ENCODE data around the gene TRAF7.

Gene TRAF7

DNA sequence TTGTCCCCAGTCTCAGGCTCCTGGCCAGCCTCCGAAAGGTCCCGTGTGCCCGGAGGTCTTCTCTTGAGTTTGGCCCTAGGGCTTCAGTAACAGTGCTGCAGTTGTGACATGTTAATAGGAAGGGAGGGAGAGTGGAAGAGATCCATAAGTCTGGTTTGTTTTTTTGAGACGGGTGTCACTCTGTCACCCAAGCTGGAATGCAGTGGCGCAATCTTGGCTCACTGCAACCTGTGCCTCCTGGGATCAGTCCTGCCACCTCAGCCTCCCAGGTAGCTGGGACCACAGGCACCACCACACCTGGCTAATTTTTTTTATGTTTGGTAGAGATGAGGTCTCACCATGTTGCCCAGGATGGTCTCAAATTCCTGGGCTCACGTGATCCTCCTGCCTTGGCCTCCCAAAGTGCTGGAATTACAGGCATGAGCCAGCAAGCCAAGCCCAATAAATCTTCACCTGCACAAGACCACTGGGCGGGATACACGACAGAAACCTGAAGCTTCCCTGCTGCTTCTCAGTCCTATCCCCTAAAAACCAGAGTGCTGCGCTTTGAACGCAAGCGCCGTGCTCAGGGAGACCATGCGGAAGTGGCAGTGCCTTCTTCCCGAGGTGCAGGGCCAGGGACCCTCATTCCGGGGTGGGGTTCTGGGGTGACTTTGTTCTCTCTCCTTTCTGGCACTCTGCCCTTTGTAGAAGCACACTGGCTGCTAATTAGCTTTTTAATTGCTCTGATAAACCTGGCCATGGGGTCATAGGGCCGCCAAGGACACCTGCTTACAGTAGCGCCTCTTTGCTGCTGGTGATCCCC lies 10.9 kb downstream of the TRAF7 start:
- no peak for DNase-seq

GRCh38 chr16:2167068-2167638 lies 11.6 kb downstream of the TRAF7 start:
- no peak for DNase-seq

DNA sequence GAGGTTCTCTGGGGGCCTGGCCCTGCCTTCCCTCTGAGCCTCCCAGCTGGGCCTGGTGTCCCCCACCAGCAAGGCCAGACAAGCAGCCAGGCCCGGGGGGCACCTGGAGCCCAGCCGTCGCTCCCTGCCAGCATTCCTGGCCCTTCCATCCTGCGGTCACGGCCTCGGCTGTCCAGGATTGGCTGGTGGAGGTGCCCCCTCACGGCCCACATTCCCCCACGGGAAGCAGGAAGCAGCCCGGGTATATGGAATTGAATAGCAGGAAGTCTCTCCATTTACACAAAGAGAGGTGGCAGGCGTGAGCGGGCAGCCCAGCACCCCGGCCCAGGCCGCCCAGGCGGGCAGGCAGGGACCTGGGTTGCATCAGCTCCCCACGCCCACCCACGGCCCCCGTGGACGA lies 14.5 kb downstream of the TRAF7 start:
- DNase-seq: no peak

GRCh38 chr16:2170587-2171435 lies 15.2 kb downstream of the TRAF7 start:
- no peak for DNase-seq

DNA sequence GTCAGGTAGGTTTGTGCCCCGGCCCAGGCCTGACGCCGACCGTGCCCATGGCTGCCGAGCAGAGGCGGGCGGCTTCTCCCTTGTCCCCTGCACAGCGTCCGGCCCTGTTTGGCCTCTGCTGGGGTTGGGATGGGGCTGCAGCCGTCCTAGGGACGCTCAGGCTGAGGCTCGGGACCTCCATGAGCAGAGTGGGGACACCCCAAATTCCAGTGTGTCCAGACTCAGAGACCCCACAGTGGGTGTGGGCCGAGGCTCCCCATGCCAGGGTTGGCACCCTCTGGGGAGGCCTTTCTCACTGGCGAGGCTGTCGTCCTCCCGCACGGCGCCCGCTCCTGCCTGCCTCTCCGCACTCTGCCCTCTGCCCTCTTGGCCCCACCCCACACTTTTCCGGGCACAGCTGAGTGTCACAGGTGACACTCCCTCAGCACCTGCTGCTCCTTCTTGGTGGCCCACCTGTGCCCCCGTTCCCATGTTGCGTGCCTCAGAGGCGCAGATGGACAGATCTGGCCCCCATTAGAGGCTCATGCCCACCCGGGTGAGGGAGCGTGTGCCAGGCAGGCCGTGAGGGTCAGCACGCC lies 16.1 kb downstream of the TRAF7 start:
- no peak for DNase-seq

GRCh38 chr16:2172688-2173335 lies 17.2 kb downstream of the TRAF7 start:
- DNase-seq: no peak

DNA sequence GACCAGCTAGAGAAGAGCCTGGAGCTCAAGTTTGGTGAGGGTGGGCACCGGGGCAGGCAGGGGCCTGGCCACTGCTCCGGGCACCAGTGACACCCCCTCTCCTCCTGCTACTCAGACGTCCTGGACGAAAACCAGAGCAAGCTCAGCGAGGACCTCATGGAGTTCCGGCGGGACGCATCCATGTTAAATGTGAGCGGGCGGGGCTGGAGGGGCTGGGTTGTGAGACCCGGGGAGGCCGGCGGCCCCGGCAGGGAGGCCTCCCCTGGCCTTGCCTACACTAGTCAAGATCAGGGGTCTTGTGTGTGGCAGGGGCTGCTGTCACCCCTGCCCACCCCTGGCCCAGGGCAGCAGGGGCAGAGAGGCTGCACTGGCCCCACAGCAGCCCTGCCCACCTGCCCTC lies 17.8 kb downstream of the TRAF7 start:
- DNase-seq: no peak

- no peak for DNase-seq
These were observed 18.3 kb downstream of the TRAF7 start for GRCh38 chr16:2173916-2174315.

DNA sequence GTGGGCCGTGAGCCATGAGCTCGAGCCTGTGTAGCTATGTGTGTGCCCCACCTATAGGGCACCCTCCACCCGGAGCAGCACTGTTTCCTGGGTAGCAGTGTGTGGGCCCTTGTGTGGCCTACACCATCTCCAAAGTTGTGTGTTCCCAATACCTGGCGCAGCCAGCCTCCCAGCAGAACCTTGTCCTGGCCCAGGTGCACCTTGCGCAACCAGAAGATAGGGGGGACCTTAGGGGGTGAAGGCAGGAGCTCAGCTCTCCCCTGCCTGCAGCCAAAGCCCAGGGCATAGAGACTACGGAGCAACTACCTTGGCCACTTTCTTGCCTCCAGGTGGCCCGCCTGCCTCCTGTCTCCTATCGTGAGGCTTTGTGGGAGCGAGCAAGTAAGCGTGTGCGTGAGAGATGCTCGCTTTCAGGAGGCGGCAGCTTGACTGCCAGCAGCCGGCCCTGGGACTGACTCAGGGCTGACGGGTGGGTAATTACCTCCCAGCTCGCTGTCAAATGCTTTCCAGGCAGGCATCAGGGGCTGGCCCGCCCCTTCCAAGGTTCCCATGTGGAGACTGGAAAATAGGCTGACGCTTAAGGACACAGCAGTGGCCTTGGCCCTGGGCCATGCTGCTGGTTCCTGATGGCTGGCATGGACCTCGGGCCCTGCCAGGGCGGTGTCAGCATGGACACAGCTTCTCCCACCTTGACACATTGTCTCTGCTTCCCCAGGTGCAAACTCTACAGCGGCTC lies 19.0 kb downstream of the TRAF7 start:
- no peak for DNase-seq

- no peak for DNase-seq
These were observed 19.9 kb downstream of the TRAF7 start for GRCh38 chr16:2175454-2175853.

GRCh38 chr16:2176047-2176446 lies 20.5 kb downstream of the TRAF7 start:
- DNase-seq: no peak

- no peak for DNase-seq
These were observed 21.5 kb downstream of the TRAF7 start for GRCh38 chr16:2177101-2177500.

GRCh38 chr16:2177561-2177960 lies 22.0 kb downstream of the TRAF7 start:
- DNase-seq: no peak

GRCh38 chr16:2178321-2179106 lies 22.9 kb downstream of the TRAF7 start:
- DNase-seq: peak; percentile 26

- no peak for DNase-seq
These were observed 23.5 kb downstream of the TRAF7 start for GRCh38 chr16:2179107-2179501.

DNA sequence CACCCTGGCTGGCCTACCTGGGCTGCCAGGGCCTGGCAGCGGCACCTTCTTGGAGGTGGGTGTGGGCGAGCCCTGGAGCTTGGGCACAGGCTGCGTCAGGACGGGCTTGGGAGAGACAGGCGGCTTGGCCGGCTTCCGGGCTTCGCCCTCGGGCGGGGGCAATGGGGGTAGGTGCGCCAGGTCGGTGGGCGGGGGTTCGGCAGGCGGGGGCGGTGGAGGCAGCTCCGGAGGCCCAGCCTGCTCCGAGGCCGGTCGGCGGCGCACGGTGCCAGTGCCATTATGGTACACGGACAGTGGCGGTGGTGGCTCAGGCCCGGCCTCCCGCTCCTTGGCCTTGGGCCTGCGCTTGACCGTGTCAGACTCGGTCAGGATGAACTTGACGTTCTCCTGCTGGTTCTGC lies 24.0 kb downstream of the TRAF7 start:
- DNase-seq: no peak

DNA sequence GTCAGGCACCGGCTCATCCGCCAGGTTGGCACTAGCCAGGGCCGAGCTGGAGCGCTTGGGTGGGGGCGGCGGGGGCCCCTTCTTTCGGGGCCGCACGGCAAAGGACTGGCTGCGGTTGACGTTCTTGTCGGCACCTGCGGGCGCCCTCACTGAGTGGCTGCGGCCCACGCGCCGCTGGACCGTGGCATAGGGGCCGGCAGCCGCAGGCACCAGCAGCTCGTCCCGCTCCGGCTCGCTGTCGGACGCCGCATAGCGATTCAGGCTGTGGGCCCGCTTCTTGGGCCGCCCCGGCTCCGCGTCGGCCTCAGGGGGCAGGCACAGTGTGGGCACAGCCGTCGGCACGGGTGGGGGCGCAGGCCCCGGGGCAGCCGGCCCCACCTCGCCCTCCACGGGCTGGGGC lies 24.9 kb downstream of the TRAF7 start:
- DNase-seq: no peak

DNA sequence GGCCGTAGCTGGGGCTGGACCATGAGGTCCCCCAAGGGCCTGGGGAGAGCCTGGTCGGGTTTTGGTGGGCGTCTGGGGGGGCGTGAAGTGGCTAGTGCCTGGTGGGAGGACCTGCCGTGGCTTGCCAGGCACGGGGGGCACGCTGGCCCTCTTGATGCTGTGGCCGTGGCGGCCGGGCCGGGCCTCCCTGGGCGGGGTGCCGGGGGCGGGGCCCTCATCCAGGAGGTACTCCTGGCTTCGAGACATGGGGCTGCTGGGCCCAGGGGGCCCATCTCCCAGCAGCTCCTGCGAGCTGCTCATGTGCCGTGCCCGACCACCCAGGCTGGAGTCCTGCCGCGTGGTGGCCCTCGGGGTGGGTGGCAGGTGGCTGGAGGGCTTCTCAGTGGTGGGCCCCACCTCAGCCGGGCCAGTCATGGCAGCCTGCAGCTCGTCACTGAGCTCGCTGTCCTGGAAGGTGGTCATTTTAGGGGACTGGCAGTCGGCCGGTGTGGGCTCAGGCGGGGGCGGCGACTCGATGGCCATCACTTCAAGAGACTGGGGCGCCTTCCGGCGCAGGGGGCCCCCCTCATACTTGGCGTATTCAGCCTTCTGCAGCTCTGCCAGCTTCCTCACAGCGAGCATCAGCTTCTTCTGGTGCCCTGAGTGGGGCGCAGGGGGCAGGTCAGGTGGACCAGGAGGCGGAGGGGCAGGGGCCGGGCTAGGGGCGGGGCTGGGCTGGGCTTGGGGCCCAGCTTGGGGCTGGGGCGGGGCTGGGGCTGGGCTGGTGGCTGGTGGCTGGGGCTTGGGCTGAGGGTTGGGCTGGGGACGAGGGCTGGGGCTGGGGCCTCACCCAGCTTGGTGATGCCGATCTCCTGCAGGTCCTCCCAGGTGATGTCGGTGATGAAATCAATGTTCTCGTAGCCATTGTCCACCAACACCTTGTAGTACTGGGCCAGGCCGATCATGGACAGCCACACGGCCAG lies 25.7 kb downstream of the TRAF7 start:
- no peak for DNase-seq

DNA sequence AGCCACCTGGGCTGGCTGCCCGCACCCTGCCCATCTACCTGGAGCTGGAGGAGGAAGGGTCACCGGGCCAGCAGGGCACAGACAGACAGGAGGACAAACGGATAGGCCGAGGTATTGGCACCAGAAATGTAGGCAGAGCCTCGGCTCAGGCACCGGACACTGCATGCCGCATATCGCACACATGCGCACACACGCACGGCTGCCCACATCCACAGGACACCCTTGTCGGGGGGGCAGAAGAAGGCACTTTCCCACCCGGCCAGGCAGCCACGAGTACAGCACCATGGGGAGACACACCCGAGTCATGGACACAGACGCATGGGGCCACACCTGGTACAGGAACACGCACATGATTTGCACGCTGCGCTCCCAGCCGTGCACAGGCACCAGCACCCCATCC lies 26.4 kb downstream of the TRAF7 start:
- DNase-seq: no peak

GRCh38 chr16:2183671-2184070 lies 28.1 kb downstream of the TRAF7 start:
- DNase-seq: no peak
